Gastroesophageal sphincter (tissue), 3 donors: Measurements from ENCODE around the gene OR1K1.

Source experiments
- POLR2A ChIP-seq, 2 donors: fragments of 450-650 bp; IDR thresholded peaks; one replicate each; pipeline ENCODE4 v1.6.1; 2017; ENCODE audit warnings: antibody characterized with exemption in 2 of 2, mild to moderate bottlenecking in 2 of 2, moderate library complexity in 1 of 2
- POLR2AphosphoS5 ChIP-seq: sonication (generic); formaldehyde crosslinking; IDR thresholded peaks from one replicate; pipeline ENCODE4 v1.6.1; 2017; ENCODE audit warnings: antibody characterized with exemption
- TF ChIP-seq, protein P1 (sequence below), 4 experiments: fragments of 200-600 bp in 2 of 4; fragments of 450-650 bp in 2 of 4; sonication (generic) in 1 of 4; IDR thresholded peaks; one replicate each; pipeline ENCODE4 v1.5.1; 2017 to 2019; ENCODE audit warnings: antibody characterized with exemption in 4 of 4, mild to moderate bottlenecking in 2 of 4, moderate library complexity in 2 of 4

DNA sequence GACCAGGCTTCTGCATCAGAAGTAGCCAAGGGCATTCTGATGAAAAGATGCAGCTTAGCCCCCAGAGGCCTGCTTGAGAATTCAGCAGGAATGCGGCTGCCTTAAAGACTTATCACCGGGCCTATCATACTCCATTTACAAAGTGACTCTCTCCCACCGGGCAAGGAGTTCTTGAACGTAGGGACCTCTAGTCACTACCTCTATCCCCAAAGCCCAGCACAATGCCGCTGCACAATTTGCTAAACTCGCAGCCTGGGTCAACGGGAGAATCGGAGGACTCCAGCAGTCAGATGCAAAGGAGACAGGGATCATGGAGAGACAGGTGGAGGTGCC is 27.8 kb downstream of the OR1K1 start:
- TF ChIP-seq, protein P1, sequence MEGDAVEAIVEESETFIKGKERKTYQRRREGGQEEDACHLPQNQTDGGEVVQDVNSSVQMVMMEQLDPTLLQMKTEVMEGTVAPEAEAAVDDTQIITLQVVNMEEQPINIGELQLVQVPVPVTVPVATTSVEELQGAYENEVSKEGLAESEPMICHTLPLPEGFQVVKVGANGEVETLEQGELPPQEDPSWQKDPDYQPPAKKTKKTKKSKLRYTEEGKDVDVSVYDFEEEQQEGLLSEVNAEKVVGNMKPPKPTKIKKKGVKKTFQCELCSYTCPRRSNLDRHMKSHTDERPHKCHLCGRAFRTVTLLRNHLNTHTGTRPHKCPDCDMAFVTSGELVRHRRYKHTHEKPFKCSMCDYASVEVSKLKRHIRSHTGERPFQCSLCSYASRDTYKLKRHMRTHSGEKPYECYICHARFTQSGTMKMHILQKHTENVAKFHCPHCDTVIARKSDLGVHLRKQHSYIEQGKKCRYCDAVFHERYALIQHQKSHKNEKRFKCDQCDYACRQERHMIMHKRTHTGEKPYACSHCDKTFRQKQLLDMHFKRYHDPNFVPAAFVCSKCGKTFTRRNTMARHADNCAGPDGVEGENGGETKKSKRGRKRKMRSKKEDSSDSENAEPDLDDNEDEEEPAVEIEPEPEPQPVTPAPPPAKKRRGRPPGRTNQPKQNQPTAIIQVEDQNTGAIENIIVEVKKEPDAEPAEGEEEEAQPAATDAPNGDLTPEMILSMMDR (IDR thresholded peaks at IDR 0.05) = peak in 1 of 4 experiments; percentile 6
- no peak for TF ChIP-seq POLR2A (IDR thresholded peaks at IDR 0.05)
- no peak for TF ChIP-seq POLR2AphosphoS5
